CD4-positive, alpha-beta T cell (primary cell): ENCODE data around the gene OSM. TPM values are rescaled to one million over a fixed set of nuclear protein-coding genes. Genes with fewer than 3 reads are reported as not detected.

Experiments used
- ATAC-seq: fragments of 200-7000 bp; cut with Tn5 transposase; one replicate; pipeline ENCODE4 v1.10.0; 2022; ENCODE audit warnings: mild to moderate bottlenecking; ENCODE audit not compliant: poor library complexity
- CTCF ChIA-PET: fragments of 350-600 bp; sonication (Branson Sonifier 250); formaldehyde crosslinking; loops from one replicate; lab custom pipeline; 2021; ENCODE audit warnings: antibody characterized with exemption, inconsistent platforms; lab: Charles Lee
- POLR2A ChIA-PET: fragments of 350-600 bp; sonication (Branson Sonifier 250); formaldehyde crosslinking; loops from one replicate; lab custom pipeline; 2021; ENCODE audit warnings: antibody characterized with exemption, inconsistent platforms; lab: Charles Lee
- DNase-seq, 14 experiments: peaks; one replicate each; pipeline ENCODE4 v3.0.0-alpha.2; 2013 to 2020; ENCODE audit warnings: mixed read lengths in 2 of 14
- H3K27ac ChIP-seq, 2 donors: one replicate each; pipeline versions ENCODE4 v1.5.1 to v1.7.0; 2013; ENCODE audit warnings: low read length in 2 of 2, low read depth in 1 of 2, mild to moderate bottlenecking in 1 of 2
- H3K27me3 ChIP-seq, 2 experiments: 1 replicate in 1 of 2; 2 replicates in 1 of 2; pipeline versions ENCODE4 v1.6.1 to v1.7.0; 2013; ENCODE audit warnings: low read length in 2 of 2, control low read depth in 1 of 2, mild to moderate bottlenecking in 1 of 2, moderate library complexity in 1 of 2; ENCODE audit not compliant: insufficient read depth in 2 of 2, control insufficient read depth in 1 of 2
- H3K36me3 ChIP-seq: one replicate; pipeline ENCODE4 v1.6.1; 2013; ENCODE audit warnings: low read length, control low read depth; ENCODE audit not compliant: insufficient read depth
- H3K4me1 ChIP-seq: one replicate; pipeline ENCODE4 v1.6.1; 2013; ENCODE audit warnings: low read length, control low read depth; ENCODE audit not compliant: insufficient read depth
- H3K4me3 ChIP-seq: one replicate; pipeline ENCODE4 v1.5.1; 2013; ENCODE audit warnings: mild to moderate bottlenecking, low read length, moderate library complexity
- H3K9me3 ChIP-seq, 2 experiments: 1 replicate in 1 of 2; 2 replicates in 1 of 2; pipeline versions ENCODE4 v1.6.1 to v1.7.0; 2013; ENCODE audit warnings: low read length in 2 of 2, mild to moderate bottlenecking in 2 of 2, control low read depth in 1 of 2, moderate library complexity in 1 of 2; ENCODE audit not compliant: control insufficient read depth in 1 of 2, insufficient read depth in 1 of 2
- H3K27ac Mint-ChIP-seq: one replicate; pipeline ENCODE4 v1.8.0; 2020; ENCODE audit warnings: mixed read lengths
- H3K27me3 Mint-ChIP-seq: one replicate; pipeline ENCODE4 v1.8.0; 2021; ENCODE audit warnings: mixed read lengths
- H3K36me3 Mint-ChIP-seq: one replicate; pipeline ENCODE4 v1.8.0; 2021; ENCODE audit warnings: low read depth, mixed read lengths
- H3K4me1 Mint-ChIP-seq: one replicate; pipeline ENCODE4 v1.8.0; 2021; ENCODE audit warnings: low read depth, mixed read lengths
- H3K4me3 Mint-ChIP-seq: one replicate; pipeline ENCODE4 v1.8.0; 2020; ENCODE audit warnings: mild to moderate bottlenecking, mixed read lengths
- H3K9me3 Mint-ChIP-seq: one replicate; pipeline ENCODE4 v1.8.0; 2020; ENCODE audit warnings: mixed read lengths
- CTCF ChIP-seq: fragments of 200-600 bp; IDR thresholded peaks from one replicate; pipeline ENCODE4 v1.8.0; 2022; ENCODE audit warnings: antibody characterized with exemption, mild to moderate bottlenecking
- intact Hi-C, 2 experiments: fragments of 100-400 bp; cut with DNase I in 1 of 2; cut with micrococcal nuclease in 1 of 2; formaldehyde crosslinking; loops; one replicate each; pipeline versions ENCODE4 v1.15.1 to v1.9.0; 2023 to 2025; cut with DNase I, micrococcal nuclease
- total RNA-seq, 174 experiments: library from RNA in 2 of 174; stranded (reverse) in 2 of 174; gene quantifications; one replicate each; pipeline ENCODE4 v1.2.3 and lab custom pipeline; 2021 to 2026

Gene OSM
- total RNA-seq, 2 experiments from 2014 or later, result 13.9 to 16.7 TPM

DNA sequence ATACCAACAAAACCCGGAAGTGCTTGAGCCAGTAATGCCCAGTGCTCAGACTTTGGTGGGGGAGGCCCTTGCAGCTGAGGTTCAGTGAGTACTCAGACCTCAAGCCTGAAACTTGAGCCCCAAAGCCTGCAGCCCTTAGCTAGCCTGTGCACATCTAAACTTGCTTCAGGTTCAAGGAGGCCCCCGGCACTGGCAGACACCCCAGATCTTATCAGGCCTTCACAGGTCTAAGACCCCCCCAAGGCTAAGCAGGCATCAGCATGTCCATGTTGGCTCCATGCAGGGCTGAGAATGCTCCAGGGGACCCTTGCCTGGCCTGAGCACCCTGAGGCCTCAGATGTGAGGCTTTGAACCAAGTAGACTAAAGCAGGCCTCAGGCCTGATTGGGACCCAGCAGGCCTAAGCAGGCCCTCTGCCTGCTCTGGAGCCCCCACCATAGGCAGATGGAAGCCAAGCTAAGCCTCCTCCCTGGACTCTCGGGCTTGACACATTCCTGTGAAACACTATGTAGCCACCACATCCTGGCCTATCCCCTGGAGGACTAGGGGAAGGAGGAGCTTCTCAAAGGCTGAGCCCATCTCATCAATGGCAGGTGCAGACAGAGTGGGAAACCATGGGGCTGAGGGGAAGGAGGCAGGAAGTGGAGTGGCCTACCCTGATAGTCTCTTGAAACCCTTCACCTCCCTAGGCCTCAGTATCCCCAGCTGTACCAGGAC is 23.8 kb upstream of the OSM start:
- peaks cover 70% of the 10 kb centered on the region for H3K36me3 Mint-ChIP-seq
- ATAC-seq (no peak), DNase-seq (peak in 1 of 14 experiments; percentile 25)
- peaks cover 58% of the 10 kb centered on the region for H3K4me1 Mint-ChIP-seq
- peak overlapping the region; percentile 97 for H3K4me3 Mint-ChIP-seq
- peak overlapping the region; percentile 37 to 60 for H3K27ac ChIP-seq
- peaks cover 48% of the 10 kb centered on the region for H3K36me3 ChIP-seq
- no peaks in the 10 kb centered on the region for H3K27me3 ChIP-seq
- intact Hi-C loops, result loop anchor here in 1 of 2 experiments (1.0 kb wide), 2 partner anchors 15 to 66 kb away; partner anchors contain the start of gene SF3A1
- H3K4me3 ChIP-seq, result peak overlapping the region; percentile 75
- no peak for TF ChIP-seq CTCF
- H3K9me3 Mint-ChIP-seq, result no peaks in the 10 kb centered on the region
- H3K9me3 ChIP-seq, result no peaks in the 10 kb centered on the region
- CTCF ChIA-PET, result interaction anchor here (1.5 to 6.8 kb wide), 9 partner anchors 14 to 134 kb away, joined by 4 to 99 read pairs (median 20); partner anchors contain the start of genes CCDC157, RNF215, SF3A1 and TBC1D10A
- H3K27ac Mint-ChIP-seq, result peak overlapping the region; percentile 87
- H3K27me3 Mint-ChIP-seq, result no peaks in the 10 kb centered on the region
- H3K4me1 ChIP-seq, result peaks cover 64% of the 10 kb centered on the region
- POLR2A ChIA-PET, result interaction anchor here (0.6 to 9.8 kb wide), 14 partner anchors 8 to 135 kb away, joined by 3 to 268 read pairs (median 10); partner anchors contain the start of genes CCDC157, MTFP1, RNF215 and SEC14L2

DNA sequence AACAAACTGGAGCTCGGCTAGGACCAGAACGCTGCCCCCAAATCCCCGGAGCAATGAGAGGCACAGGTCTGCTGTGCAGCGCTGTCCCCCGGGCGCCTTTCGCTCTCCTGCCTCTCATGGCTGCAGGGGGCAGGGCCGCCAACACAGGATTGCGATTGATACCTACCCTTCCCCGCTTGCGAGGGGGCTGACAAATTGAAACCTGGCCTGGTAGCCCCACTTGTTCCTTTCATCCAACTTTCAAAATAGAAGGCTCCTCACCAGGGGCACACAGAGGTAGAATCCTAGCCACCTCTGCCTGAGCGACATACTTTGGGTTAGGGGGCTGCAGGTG is 23.3 kb upstream of the OSM start:
- CTCF ChIA-PET, result interaction anchor here (1.8 to 6.8 kb wide), 9 partner anchors 8 to 134 kb away, joined by 4 to 99 read pairs (median 20); partner anchors contain the start of genes CCDC157, RNF215, SF3A1 and TBC1D10A
- no peak for TF ChIP-seq CTCF
- Histone ChIP-seq H3K27me3 (no peaks in the 10 kb centered on the region), H3K27ac (peak overlapping the region; percentile 37 to 60), H3K9me3 (no peaks in the 10 kb centered on the region), H3K4me1 (peaks cover 59% of the 10 kb centered on the region), H3K36me3 (peaks cover 48% of the 10 kb centered on the region), H3K4me3 (peak overlapping the region; percentile 75)
- POLR2A ChIA-PET, result interaction anchor here (0.6 to 9.8 kb wide), 12 partner anchors 8 to 135 kb away, joined by 3 to 268 read pairs (median 28); partner anchors contain the start of genes CCDC157, MTFP1, RNF215 and SEC14L2
- Mint-ChIP-seq H3K4me3 (peak overlapping the region; percentile 97), H3K27ac (peak overlapping the region; percentile 87), H3K36me3 (peaks cover 68% of the 10 kb centered on the region), H3K27me3 (no peaks in the 10 kb centered on the region), H3K9me3 (no peaks in the 10 kb centered on the region), H3K4me1 (peaks cover 56% of the 10 kb centered on the region)
- DNase-seq (no peak), ATAC-seq (peak; percentile 37)
- intact Hi-C loops, result loop anchor here (1.0 to 5.0 kb wide), 6 partner anchors 15 to 195 kb away; partner anchors contain the start of genes SF3A1 (in 2 of the 2), MTFP1 (in 1 of the 2) and TBC1D10A (in 1 of the 2)

DNA sequence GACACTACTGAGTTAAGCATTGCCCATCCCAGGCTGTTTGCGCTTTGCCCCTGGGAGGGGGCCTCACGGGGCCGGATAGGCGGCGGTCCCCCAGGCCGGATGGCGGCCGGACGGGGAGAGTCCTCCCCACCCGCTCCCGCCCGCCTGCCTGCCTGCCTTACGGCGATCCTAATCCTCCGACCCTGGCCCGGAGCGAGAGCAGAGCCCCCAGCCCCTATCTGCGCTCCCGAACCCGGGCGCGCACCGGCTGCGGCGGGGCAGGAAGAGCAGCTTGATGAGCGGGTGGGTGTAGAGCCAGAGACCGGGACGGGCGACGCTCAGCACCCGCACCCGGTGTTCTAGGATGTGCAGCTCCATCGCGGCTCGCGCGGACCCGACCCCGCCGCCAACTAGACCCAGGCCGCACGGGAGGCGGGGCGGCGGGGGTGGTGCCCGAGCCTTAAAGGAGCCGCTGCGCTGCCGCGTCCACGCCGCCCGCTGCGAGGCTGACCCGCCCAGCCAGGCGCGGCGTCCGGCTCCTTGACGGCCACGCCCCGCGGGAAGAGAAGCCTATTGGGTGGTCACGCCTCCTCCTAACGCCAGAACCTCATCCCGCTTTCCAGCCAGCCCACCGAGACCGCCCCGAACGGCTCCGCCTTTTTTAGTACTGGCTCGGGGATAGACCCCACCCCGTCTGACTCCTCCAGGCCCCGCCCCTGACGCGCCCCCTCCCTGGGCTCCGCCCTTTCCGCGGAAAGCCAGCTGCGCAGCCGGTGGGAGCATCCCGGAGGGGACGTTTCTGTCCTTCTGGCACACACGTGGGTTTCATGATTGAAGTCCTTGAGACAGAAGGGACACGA is 22.7 kb upstream of the OSM start, which contains the start of gene CASTOR1:
TSS of gene CASTOR1 (minus strand) at position 365 of the 839 bp plus-strand sequence. CDS start at position 357, 8 bp downstream.
- peak; percentile 75 to 96 (median 86) for DNase-seq
- H3K27ac Mint-ChIP-seq, result peak within 1 kb of the TSS; percentile 89

More for the DNA sequence above, 22.7 kb upstream of the OSM start, which contains the start of gene CASTOR1:
- H3K4me3 Mint-ChIP-seq, result peak within 1 kb of the TSS; percentile 97
- Histone ChIP-seq H3K36me3 (peaks cover 45% of the 10 kb centered on the region), H3K27me3 (no peaks in the 10 kb centered on the region), H3K4me1 (peaks cover 54% of the 10 kb centered on the region), H3K9me3 (no peaks in the 10 kb centered on the region), H3K4me3 (peak within 1 kb of the TSS; percentile 75), H3K27ac (peak within 1 kb of the TSS; percentile 51 to 60)
- no peak for TF ChIP-seq CTCF
- CTCF ChIA-PET, result interaction anchor here (0.9 to 6.8 kb wide), 12 partner anchors 9 to 135 kb away, joined by 3 to 99 read pairs (median 15); partner anchors contain the start of genes CCDC157, RNF215, SF3A1 and TBC1D10A
- H3K9me3 Mint-ChIP-seq, result no peaks in the 10 kb centered on the region
- peaks cover 55% of the 10 kb centered on the region for H3K4me1 Mint-ChIP-seq
- no peaks in the 10 kb centered on the region for H3K27me3 Mint-ChIP-seq
- peaks cover 68% of the 10 kb centered on the region for H3K36me3 Mint-ChIP-seq
- intact Hi-C loops, result loop anchor here (1.0 to 5.0 kb wide), 5 partner anchors 17 to 195 kb away; partner anchors contain the start of genes MTFP1 (in 1 of the 2), SF3A1 (in 1 of the 2) and TBC1D10A (in 1 of the 2)
- POLR2A ChIA-PET, result interaction anchor here (0.6 to 9.8 kb wide), 21 partner anchors 9 to 185 kb away, joined by 3 to 268 read pairs (median 7); partner anchors contain the start of genes CCDC157, MTFP1, OSM and RNF215
- ATAC-seq, result peak; percentile 78
